ENCODE data around the gene ZMYM1. TPM values are rescaled to one million over a fixed set of nuclear protein-coding genes. Genes with fewer than 3 reads are reported as not detected.

Gene ZMYM1
- 1 to 10 TPM; 1.8 to 3.5 TPM for total RNA-seq

DNA sequence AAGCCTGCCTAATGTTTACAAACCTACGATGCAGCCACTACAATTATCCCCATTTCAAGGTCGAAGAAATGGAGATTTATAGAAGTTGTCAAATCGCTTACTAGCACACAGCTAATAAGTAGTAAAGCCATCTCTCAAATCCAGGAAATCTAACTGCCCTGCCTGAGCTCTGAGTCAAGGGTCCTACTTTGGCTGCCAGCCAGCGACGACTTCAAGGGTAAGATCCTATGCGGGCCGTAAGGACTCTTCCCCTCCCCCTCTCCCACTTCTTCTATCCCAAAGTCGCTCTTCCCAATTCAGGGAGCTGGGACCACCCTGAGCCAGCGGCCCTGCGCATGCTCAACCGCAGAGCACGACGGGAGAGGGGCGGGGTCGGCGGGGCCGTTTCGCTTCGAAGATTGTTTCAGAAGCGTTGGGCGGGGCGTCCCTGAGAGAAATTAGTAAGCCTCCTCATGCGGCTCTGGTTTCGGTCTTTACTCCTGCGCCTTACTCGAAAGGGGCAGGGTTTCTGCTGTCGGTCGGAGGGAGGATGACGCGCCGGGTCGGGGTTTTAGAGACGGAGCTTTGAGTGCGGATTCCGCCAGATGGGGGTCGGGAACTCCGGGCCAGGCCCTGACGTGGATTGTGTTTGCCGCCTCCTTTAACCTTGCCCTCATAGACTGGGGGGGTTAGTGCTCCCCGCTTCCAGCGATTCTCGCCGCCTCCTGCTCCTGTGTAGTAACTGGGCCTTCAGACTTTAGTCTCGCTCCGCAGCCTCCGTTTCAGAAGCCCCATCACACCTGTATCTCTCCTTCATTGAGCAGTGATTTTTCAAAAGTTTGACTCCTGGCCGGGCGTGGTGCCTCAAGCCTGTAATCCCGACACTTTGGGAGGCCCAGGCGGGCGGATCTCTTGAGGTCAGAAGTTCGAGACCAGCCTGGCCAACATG lies at the start of gene ZMYM1:
Gene ZMYM1 (plus strand): TSS at position 383 of the 928 bp plus-strand sequence. CDS start 14,603 bp downstream, outside the sequence.
- peak; percentile 99 for ATAC-seq (replicated peaks)
- Mint-ChIP-seq H3K4me1 (peaks cover 8% of the 10 kb centered on the region), H3K9me3 (no peaks in the 10 kb centered on the region), H3K36me3 (ENCODE audit: low read depth) (no peaks in the 10 kb centered on the region), H3K27ac (peak within 1 kb of the TSS; percentile 98), H3K27me3 (peaks cover 5% of the 10 kb centered on the region), H3K4me3 (peak within 1 kb of the TSS; percentile 92)

DNA sequence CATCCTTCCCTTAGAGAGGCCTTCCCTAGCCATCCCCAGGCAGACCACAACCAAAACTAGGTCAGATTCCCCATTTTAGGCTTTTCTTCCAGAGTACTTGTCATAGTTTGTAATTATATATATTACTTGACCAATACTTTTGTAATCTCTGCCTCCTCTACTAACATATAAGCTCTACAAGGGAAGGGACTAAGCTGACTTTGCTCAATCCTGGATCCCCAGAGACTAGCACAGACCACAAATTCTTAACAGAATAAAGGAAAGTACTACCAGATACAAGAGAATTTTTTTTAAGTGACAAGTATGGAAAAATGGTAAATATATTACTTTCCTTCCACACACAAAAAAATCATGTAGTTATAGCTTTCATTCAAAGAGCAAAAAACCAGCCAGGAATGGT lies 49.4 kb upstream of the ZMYM1 start:
- H3K27ac Mint-ChIP-seq = peak overlapping the region; percentile 96
- ATAC-seq (replicated peaks) = no peak
- H3K4me3 Mint-ChIP-seq = peak overlapping the region; percentile 90
- peaks cover 3% of the 10 kb centered on the region for H3K9me3 Mint-ChIP-seq
- H3K27me3 Mint-ChIP-seq = no peaks in the 10 kb centered on the region
- H3K4me1 Mint-ChIP-seq = peaks cover 11% of the 10 kb centered on the region
- H3K36me3 Mint-ChIP-seq (ENCODE audit: low read depth) = peaks cover 39% of the 10 kb centered on the region

DNA sequence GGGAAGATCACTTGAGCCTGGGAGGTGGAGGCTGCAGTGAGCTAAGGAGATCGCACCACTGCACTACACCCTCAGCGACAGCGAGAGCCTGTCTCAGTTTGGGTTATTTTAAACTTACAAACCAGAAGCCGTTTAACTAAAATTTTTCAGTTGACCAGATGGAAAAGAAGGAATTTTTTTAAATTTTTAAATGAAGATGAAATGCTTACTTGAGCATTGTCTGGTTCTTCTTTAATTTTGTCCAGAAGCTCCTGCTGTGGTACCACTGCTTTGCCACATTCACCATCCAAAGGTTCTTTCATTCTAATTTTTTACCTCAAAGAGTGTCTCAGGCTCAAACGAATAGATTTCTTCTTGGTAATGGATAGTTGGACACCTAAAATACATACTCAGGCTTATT lies 48.8 kb upstream of the ZMYM1 start:
- peaks cover 39% of the 10 kb centered on the region for H3K36me3 Mint-ChIP-seq (ENCODE audit: low read depth)
- H3K9me3 Mint-ChIP-seq = peaks cover 3% of the 10 kb centered on the region
- H3K4me1 Mint-ChIP-seq = peaks cover 11% of the 10 kb centered on the region
- peak overlapping the region; percentile 96 for H3K27ac Mint-ChIP-seq
- H3K27me3 Mint-ChIP-seq = no peaks in the 10 kb centered on the region
- no peak for ATAC-seq (replicated peaks)
- H3K4me3 Mint-ChIP-seq = peak overlapping the region; percentile 90

DNA sequence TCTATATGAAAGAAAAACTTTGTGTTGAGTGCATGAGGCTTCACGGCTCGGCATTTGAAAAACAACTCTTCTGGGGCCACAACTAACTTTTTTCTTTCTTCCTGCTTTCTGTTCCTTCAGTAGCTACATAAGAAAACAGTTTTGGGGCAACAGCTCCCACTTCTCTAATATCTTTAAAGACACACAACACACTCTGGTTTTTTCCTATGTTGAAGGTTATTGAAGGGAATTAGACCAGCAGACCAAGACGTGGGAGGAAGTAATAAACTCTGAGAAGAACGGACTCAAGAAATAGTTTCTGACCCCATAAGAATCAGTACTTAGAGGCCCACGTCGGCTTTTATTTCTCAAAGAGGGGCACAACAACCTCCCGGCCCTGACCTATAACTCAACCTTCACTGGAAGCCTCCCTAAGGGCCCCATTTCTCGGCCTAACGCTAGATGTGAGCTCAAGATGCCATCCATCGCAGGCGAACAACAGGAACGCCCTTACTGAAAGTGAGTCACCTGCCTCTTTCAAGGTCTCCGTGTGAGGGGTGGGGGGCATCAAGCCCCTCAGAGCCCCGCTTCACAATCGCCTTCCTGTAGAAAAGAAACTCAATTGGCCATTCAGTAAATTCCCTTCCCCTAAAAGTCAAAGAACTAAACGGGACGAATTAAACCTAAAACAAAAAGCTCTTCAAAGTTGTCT lies 48.3 kb upstream of the ZMYM1 start:
- Mint-ChIP-seq H3K4me3 (peak overlapping the region; percentile 90), H3K27ac (peak overlapping the region; percentile 96), H3K9me3 (peaks cover 3% of the 10 kb centered on the region), H3K36me3 (ENCODE audit: low read depth) (peaks cover 34% of the 10 kb centered on the region), H3K27me3 (no peaks in the 10 kb centered on the region), H3K4me1 (peaks cover 6% of the 10 kb centered on the region)
- peak; percentile 63 for ATAC-seq (replicated peaks)

DNA sequence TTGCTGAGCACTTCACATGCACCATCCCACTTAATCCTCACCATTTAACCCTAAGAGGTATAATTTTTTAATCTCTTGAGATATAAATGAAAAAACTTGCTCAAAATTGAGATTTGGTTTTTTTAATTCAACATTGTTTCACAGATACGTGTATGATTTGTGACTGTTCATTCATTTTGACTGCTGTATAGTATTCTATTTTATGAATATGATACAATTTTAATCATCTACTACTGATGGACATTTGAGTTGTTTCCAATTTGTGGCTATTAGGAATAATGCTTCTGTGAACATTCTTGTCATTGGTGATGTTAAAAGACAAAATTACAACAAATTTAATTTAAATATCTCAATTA lies 46.8 kb upstream of the ZMYM1 start:
- H3K4me1 Mint-ChIP-seq = peaks cover 6% of the 10 kb centered on the region
- peak overlapping the region; percentile 90 for H3K4me3 Mint-ChIP-seq
- ATAC-seq (replicated peaks) = no peak
- peaks cover 3% of the 10 kb centered on the region for H3K9me3 Mint-ChIP-seq
- H3K27ac Mint-ChIP-seq = peak overlapping the region; percentile 96
- H3K36me3 Mint-ChIP-seq (ENCODE audit: low read depth) = peaks cover 23% of the 10 kb centered on the region
- no peaks in the 10 kb centered on the region for H3K27me3 Mint-ChIP-seq

DNA sequence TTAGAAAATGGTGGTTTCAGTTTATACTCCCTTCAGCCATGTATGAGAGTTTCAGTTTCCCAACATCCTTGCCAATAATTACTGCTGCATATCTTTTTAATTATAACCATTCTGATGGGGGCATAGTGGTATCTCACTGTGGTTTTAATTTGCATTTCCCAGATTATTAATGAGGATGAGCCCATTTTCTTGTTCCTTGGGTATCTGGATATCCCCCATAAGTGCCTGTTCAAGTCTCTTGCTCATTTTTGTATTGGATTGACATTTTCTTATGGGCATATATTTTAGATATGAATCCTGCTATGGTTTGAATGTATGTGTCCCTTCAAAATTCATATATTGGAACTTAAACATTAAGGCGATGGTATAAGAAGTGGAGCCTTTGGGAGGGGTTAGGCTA lies 45.8 kb upstream of the ZMYM1 start:
- ATAC-seq (replicated peaks) = no peak
- Mint-ChIP-seq H3K27me3 (no peaks in the 10 kb centered on the region), H3K27ac (no peak overlapping the region), H3K36me3 (ENCODE audit: low read depth) (peaks cover 18% of the 10 kb centered on the region), H3K4me1 (peaks cover 6% of the 10 kb centered on the region), H3K9me3 (peaks cover 3% of the 10 kb centered on the region), H3K4me3 (peak overlapping the region; percentile 90)

DNA sequence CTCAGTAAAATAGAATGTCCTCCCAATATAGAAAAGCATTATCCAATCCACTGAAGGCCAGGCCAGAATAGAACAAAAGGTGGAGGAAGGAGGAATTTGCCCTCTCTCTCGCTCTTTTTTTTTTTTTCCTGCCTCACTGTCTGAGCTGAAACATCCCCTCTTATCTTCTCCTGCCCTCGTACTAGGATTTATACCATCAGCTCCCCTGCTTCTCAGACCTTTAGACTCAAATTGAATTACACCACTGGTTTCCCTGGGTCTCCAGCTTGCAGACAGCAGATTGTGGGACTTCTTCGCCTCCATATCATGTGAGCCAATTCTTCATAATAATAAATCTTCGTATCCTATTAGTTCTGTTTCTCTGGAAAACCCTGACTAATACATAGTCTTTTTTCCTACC lies 42.6 kb upstream of the ZMYM1 start:
- Mint-ChIP-seq H3K9me3 (peaks cover 3% of the 10 kb centered on the region), H3K27me3 (no peaks in the 10 kb centered on the region), H3K27ac (no peak overlapping the region), H3K4me3 (no peak overlapping the region), H3K4me1 (no peaks in the 10 kb centered on the region), H3K36me3 (ENCODE audit: low read depth) (peaks cover 2% of the 10 kb centered on the region)
- ATAC-seq (replicated peaks) = no peak

DNA sequence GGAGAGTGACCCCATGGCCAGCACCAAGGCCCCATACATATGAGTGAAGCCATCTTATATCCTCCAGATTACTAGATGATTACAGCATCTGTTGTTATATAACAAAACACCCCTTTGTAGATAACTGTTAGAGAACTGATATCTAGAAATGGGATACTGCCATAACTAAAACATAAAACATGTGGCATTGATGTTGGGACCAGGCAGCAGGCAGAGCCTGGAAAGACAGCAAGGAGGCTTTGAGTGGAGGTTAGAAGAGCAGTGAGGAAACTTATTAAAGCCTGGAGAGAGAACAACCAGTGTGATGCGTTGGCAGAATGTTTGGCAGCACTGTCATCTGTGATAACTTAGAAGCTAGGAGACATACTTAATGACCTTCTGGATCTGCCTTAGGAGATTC lies 42.0 kb upstream of the ZMYM1 start:
- H3K27ac Mint-ChIP-seq = no peak overlapping the region
- H3K4me1 Mint-ChIP-seq = no peaks in the 10 kb centered on the region
- ATAC-seq (replicated peaks) = no peak
- H3K9me3 Mint-ChIP-seq = peaks cover 3% of the 10 kb centered on the region
- H3K36me3 Mint-ChIP-seq (ENCODE audit: low read depth) = no peaks in the 10 kb centered on the region
- no peaks in the 10 kb centered on the region for H3K27me3 Mint-ChIP-seq
- no peak overlapping the region for H3K4me3 Mint-ChIP-seq

DNA sequence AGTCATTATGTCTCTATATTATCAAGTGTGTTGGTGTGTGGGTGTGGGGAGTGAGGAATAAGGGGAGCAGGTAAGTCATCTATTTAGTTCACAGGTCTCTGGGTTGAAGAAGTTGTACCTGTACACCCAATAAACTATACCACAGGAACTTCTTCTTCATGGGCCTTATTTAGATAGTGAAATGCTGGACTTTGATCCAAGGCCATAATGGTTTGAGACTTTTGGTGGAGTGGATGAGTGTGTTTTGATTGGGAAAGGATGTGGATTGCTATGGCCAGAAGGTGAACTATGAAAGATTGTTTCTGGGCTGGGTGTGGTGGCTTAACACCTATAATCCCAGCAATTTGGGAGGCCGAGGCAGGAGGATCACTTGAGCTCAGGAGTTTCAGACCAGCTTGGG lies 40.5 kb upstream of the ZMYM1 start:
- H3K27me3 Mint-ChIP-seq = no peaks in the 10 kb centered on the region
- no peak for ATAC-seq (replicated peaks)
- H3K27ac Mint-ChIP-seq = no peak overlapping the region
- no peak overlapping the region for H3K4me3 Mint-ChIP-seq
- no peaks in the 10 kb centered on the region for H3K36me3 Mint-ChIP-seq (ENCODE audit: low read depth)
- peaks cover 3% of the 10 kb centered on the region for H3K9me3 Mint-ChIP-seq
- H3K4me1 Mint-ChIP-seq = no peaks in the 10 kb centered on the region

DNA sequence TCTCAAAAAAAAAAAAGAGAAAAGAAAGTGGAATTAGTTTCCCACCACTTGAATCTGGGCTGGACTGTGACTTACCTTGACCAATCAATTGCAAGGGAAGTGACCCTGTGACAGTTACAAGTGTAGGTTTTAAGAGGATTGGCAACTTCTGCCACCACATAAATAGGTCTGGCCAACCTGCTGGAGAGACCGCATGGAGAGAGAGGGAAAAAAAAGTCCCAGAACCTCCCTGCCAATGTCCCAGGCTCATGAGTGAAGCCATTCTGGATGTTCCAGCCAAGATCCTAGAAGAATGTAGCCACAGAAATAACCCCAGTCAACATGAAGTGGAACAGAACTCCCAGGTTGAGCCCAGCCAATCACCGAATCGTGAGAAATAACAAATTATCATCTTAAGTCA lies 35.7 kb upstream of the ZMYM1 start:
- Mint-ChIP-seq H3K27me3 (no peaks in the 10 kb centered on the region), H3K4me3 (no peak overlapping the region), H3K36me3 (ENCODE audit: low read depth) (no peaks in the 10 kb centered on the region), H3K4me1 (no peaks in the 10 kb centered on the region), H3K9me3 (no peaks in the 10 kb centered on the region), H3K27ac (no peak overlapping the region)
- ATAC-seq (replicated peaks) = no peak

DNA sequence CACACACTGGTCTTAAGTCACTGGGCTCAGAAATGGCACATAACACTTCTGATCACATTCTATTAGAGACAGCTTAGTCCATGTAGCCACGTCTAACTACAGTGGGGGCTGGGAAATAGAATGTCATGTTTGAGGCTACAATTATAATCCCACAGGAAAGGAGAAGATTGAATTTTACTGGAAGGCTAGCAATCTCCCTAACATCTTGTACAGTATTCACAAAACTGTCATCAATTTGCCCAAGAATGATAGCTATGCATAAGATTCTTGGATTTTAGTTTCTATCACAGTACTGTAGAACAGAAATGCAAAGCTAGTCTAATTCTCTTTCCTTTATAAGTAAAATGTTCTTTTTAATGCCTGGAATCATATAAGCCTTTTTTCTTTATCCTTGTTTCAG lies 34.8 kb upstream of the ZMYM1 start:
- no peaks in the 10 kb centered on the region for H3K27me3 Mint-ChIP-seq
- no peak for ATAC-seq (replicated peaks)

DNA sequence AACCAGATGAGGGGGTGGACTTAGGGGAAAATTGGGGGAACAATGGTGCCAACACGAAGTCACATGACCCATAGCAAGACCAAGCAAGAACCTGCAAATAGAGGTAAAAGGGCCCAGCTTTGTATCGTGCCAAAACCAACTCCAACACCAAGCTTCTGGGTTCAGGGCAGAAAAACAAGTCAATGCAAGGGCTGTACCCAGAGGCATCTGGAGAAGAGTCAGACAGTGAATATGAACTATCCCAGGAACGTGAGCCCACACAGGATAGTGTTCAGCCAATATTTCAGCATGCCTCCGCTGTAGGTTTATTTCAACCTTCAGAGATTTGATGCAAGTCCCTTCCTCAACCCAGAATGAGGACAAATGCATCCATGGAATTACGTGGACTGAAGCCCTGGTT lies 32.5 kb upstream of the ZMYM1 start:
- no peaks in the 10 kb centered on the region for H3K4me1 Mint-ChIP-seq
- no peak overlapping the region for H3K27ac Mint-ChIP-seq
- no peaks in the 10 kb centered on the region for H3K36me3 Mint-ChIP-seq (ENCODE audit: low read depth)
- H3K27me3 Mint-ChIP-seq = no peaks in the 10 kb centered on the region
- no peak overlapping the region for H3K4me3 Mint-ChIP-seq
- H3K9me3 Mint-ChIP-seq = no peaks in the 10 kb centered on the region
- ATAC-seq (replicated peaks) = no peak

More for the DNA sequence above, 34.8 kb upstream of the ZMYM1 start:
- no peak overlapping the region for H3K4me3 Mint-ChIP-seq
- H3K36me3 Mint-ChIP-seq (ENCODE audit: low read depth) = no peaks in the 10 kb centered on the region
- no peak overlapping the region for H3K27ac Mint-ChIP-seq
- H3K9me3 Mint-ChIP-seq = no peaks in the 10 kb centered on the region
- no peaks in the 10 kb centered on the region for H3K4me1 Mint-ChIP-seq

DNA sequence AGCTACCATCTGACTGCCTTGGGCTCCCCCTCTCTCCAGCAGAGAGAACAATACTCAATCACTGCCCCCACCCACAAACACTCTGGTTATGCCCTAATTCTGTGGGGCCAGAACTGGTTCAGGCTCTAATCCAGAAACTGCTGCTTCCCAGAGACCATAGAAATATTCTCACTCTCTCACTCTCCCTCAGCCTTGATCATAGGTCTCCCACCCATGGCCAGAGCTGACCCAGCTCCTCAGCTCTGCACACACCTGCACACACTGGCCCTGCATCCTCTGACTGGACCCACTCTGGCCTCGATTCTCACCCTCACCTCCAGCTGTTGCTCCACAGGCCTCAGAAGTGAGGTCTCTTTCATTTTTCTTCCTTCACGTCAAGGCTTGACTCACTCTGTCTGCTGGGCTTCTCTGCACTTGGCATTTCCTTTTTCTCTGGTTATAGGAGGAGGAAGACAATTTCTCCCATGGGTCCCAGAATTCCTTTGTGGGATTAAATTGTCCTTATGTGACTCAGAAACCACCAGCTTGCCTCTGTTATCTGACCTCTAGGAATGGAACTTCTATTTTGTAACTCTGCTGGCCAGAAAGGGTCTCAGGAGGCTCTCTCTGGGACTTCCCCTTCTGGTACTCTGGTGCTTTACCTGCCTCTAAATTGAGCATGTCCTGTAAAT lies 31.9 kb upstream of the ZMYM1 start:
- no peak for ATAC-seq (replicated peaks)
- Mint-ChIP-seq H3K27me3 (no peaks in the 10 kb centered on the region), H3K4me3 (no peak overlapping the region), H3K27ac (no peak overlapping the region), H3K36me3 (ENCODE audit: low read depth) (no peaks in the 10 kb centered on the region), H3K4me1 (no peaks in the 10 kb centered on the region), H3K9me3 (no peaks in the 10 kb centered on the region)

DNA sequence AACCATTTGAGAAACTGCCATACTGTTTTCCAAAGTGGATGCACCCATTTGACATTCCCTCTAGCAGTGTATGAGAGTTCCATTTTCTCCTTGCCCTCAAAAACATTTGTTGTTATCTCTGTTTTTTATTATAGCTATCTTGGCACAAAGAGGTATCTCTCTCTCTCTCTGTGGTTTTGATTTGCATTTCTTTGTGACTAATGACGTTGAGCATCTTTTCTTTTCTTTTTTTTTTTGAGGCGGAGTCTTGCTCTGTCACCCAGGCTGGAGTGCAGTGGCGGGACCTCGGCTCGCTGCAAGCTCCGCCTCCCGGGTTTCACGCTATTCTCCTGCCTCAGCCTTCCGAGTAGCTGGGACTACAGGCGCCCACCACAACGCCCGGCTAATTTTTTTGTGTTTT lies 30.1 kb upstream of the ZMYM1 start:
- no peaks in the 10 kb centered on the region for H3K27me3 Mint-ChIP-seq
- no peak overlapping the region for H3K27ac Mint-ChIP-seq
- H3K4me3 Mint-ChIP-seq = no peak overlapping the region
- no peaks in the 10 kb centered on the region for H3K36me3 Mint-ChIP-seq (ENCODE audit: low read depth)
- no peak for ATAC-seq (replicated peaks)
- H3K4me1 Mint-ChIP-seq = no peaks in the 10 kb centered on the region
- no peaks in the 10 kb centered on the region for H3K9me3 Mint-ChIP-seq

Measured in activated T-helper 17 cell treated with anti-CD3 and anti-CD28 coated beads, Interleukin-2, amount 50 U/mL, for 72 hours (primary cell).